Heart left ventricle (tissue), 13 donors: Measurements from ENCODE around the gene IFT57.

ENCODE experiments used
- CTCF ChIP-seq, 12 donors: fragments of 200-600 bp; sonication (generic) in 4 of 12; IDR thresholded peaks; one replicate each; pipeline versions ENCODE4 v1.5.0 to v1.8.0; 2018 to 2022; ENCODE audit warnings: antibody characterized with exemption in 12 of 12, mild to moderate bottlenecking in 5 of 12
- POLR2A ChIP-seq, 2 donors: fragments of 450-650 bp; IDR thresholded peaks; one replicate each; pipeline ENCODE4 v1.6.1; 2017; ENCODE audit warnings: antibody characterized with exemption in 2 of 2, mild to moderate bottlenecking in 2 of 2, moderate library complexity in 2 of 2
- donor health status: ischemic (EF 13 %, LVEDD 7.1; RV severe dilation, severe dysfunction).
- donor health status: DM: no; HTN: yes; CAD: no.
- donor health status: DM: no; HTN: no; CAD: no.
- donor health status: ischemic (EF 25% LVEDD 6.9; RV normal size, moderate dysfunction).
- donor health status: ischemic (EF 25% LVEDD 5.7; RV mildly dilated, moderate dysfunction).
- donor health status: ischemic (EF 35%, LVEDD 5.7; RV mildly dilated, moderate dysfunction).
- donor health status: nonischemic (EF 11% LVEDD 7.7; RV severe dilation, severe dysfunction).
- donor health status: DM: yes; HTN: yes; CAD: no.
- donor health status: PGD.
- donor health status: ischemic (EF 29% LVEDD 5.4; RV normal size, mild dysfunction).
- donor health status: nonischemic (EF 23%, LVEDD 6.1; RV moderate dilation, normal function).

DNA sequence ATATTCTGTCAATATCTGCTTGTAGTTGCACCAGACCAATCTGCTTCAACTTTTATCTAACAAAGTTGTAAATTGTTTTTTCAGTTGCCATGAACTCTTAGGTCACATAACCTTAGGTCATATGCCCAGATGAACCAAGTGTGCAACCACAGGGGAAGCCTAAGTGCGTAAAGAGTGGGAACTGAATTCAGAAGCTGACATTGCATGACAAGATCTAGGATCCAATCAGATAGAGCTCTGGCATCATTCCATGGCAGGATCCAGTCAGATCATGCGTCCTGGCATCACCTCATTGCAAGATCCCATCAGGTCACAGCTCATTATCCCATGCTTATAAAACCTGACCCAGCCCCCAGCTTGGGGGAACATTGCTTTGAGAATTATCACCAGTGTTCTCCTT, 18.9 kb upstream of the IFT57 start:
- TF ChIP-seq CTCF (IDR thresholded peaks at IDR 0.05) (no peak), POLR2A (IDR thresholded peaks at IDR 0.05) (no peak)
